HUES6 (cell line): ENCODE measurements around the gene FSIP1.

Source experiments
- H3K27ac ChIP-seq: 2 replicates; pipeline ENCODE4 v1.7.0; 2013; ENCODE audit warnings: low read depth, mild to moderate bottlenecking, low read length, inconsistent platforms
- H3K27me3 ChIP-seq: 2 replicates; pipeline ENCODE4 v1.6.1; 2013; ENCODE audit warnings: low read length; ENCODE audit not compliant: control insufficient read depth, insufficient read depth
- H3K36me3 ChIP-seq: 2 replicates; pipeline ENCODE4 v1.6.1; 2013; ENCODE audit warnings: low read length; ENCODE audit not compliant: control insufficient read depth, insufficient read depth
- H3K4me1 ChIP-seq: 2 replicates; pipeline ENCODE4 v1.6.1; 2013; ENCODE audit warnings: low read length; ENCODE audit not compliant: control insufficient read depth, insufficient read depth
- H3K4me3 ChIP-seq: 2 replicates; pipeline ENCODE4 v1.5.1; 2013; ENCODE audit warnings: low read depth, low read length
- H3K9ac ChIP-seq: one replicate; pipeline ENCODE4 v1.6.1; 2013; ENCODE audit warnings: mild to moderate bottlenecking, low read length
- H3K9me3 ChIP-seq: 2 replicates; pipeline ENCODE4 v1.6.1; 2013; ENCODE audit warnings: low read depth, low read length; ENCODE audit not compliant: control insufficient read depth, insufficient read depth

Gene FSIP1

DNA sequence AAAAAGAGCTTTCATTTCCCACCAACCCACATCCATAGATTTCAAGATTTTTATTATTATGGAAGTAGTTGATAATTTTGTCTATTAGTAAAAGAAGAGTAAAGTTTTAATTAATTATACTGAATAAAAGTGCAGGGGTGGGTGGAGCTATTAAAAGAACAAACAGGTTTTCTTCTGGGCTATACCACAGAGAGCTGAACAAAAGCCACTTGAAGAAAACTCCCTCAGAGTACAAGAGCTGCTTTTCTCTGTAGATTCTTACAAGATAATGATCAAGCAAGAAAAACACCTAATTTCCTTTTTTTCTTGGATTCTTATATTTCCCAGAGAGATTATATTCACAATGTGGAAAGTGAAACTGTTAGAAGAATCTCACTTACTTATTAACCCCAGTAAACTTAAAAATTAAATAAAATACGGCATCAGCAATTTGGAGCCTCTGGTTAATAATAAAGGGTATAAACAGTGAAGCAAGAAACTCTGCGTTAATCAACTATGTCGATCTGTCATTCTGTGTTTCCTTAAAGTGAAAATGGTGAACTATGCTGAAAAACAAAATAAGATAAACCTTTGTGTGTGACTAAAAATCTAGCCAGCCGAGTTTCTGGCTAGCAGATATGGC is 116.9 kb downstream of the FSIP1 start:
- H3K27me3 ChIP-seq, result no peaks in the 10 kb centered on the region
- H3K27ac ChIP-seq, result no peak overlapping the region; the same call in 1 of the 2 replicates
- H3K4me1 ChIP-seq, result peaks cover 32% of the 10 kb centered on the region
- no peak overlapping the region for H3K4me3 ChIP-seq
- H3K36me3 ChIP-seq, result no peaks in the 10 kb centered on the region
- no peaks in the 10 kb centered on the region for H3K9me3 ChIP-seq
- H3K9ac ChIP-seq, result no peak overlapping the region

DNA sequence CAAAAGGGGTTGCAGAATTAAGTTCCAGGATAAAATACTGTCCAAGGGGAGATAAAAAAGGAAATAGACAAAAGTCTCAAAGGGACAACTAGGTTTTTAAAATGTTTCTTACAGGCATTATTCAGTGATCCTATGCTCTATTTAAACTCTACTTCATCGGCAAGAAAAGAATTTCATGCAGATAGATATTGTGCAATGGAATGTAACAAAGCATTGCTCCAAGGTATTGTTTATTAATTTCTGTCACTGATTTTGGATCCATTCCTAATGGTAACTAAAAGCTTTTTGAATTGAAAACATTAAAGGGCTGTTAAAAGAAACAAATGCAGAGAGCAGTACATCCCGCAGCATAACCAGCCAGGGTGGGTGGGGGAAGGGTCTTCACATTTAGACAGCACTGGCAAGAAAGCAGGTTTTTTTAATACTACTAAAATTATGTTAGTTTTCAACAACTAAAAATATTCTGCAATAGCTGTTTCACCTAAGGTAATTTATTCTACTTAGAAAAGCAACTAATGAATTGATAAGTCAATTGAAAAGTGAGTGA is 118.9 kb downstream of the FSIP1 start:
- Histone ChIP-seq H3K36me3 (no peaks in the 10 kb centered on the region), H3K27me3 (no peaks in the 10 kb centered on the region), H3K9ac (no peak overlapping the region), H3K4me3 (no peak overlapping the region), H3K27ac (no peak overlapping the region), H3K9me3 (peaks cover 3% of the 10 kb centered on the region; the same call in 1 of the 2 replicates), H3K4me1 (peaks cover 32% of the 10 kb centered on the region)

DNA sequence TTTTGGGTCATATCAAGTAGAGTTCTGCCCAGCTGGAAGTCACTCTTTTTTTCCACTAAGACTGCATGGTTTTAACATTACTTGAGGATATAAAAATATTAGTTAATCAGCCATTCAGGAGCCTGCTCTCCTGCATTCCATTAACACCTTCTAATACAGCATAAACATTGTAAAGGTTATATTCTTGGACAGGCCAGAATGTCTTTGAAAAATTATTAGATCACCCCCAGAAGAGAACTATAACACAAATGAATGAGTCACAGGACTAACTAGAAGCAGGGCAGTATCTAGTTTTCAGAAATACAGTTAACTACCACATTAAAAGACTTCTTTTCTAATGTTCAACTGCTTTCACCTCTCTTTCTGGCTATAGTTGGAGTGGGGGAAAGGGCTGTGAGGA is 120.9 kb downstream of the FSIP1 start:
- H3K4me3 ChIP-seq, result no peak overlapping the region
- peaks cover 5% of the 10 kb centered on the region; the same call in 1 of the 2 replicates for H3K9me3 ChIP-seq
- H3K9ac ChIP-seq, result no peak overlapping the region
- no peak overlapping the region for H3K27ac ChIP-seq
- no peaks in the 10 kb centered on the region for H3K36me3 ChIP-seq
- no peaks in the 10 kb centered on the region for H3K27me3 ChIP-seq
- peaks cover 24% of the 10 kb centered on the region for H3K4me1 ChIP-seq

DNA sequence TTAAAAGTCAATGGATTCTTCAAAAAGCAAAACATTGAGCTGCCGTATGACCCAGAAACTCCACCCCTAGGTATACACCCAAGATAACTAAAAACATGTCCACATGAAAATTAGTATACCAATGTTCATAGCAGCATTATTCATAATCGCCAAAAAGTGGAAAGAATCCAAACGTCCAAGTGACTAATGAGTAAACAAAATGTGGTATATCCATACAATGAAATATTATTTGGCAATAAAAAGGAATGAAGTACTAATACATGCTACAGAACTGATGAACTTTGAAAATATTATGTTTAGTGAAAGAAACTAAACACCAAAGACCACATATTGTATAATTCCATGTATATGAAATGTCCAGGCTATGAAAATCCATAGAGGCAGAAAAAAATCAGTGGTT is 123.9 kb downstream of the FSIP1 start:
- Histone ChIP-seq H3K27me3 (no peaks in the 10 kb centered on the region), H3K4me3 (no peak overlapping the region), H3K9me3 (peaks cover 5% of the 10 kb centered on the region; the same call in 1 of the 2 replicates), H3K4me1 (no peaks in the 10 kb centered on the region), H3K27ac (no peak overlapping the region), H3K36me3 (no peaks in the 10 kb centered on the region), H3K9ac (no peak overlapping the region)

DNA sequence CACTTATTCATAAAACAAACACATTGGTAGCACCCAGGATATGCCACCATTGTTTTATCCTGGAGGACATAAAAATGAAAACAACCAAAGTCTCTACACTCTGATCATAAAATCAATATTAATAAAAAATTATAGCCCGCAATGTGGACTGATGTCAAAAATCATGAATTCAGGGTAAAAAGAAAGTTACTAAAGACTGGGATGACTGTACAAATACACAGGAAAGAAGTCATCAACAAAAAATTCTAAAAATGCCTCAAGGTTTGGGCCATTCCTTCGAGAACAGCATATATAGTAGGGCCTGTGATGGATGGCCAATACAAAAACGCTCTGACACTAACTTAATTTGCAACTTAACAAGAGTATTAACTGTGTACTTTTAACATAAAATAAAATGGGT is 125.0 kb downstream of the FSIP1 start:
- Histone ChIP-seq H3K4me3 (no peak overlapping the region), H3K27me3 (no peaks in the 10 kb centered on the region), H3K4me1 (no peaks in the 10 kb centered on the region), H3K9me3 (peaks cover 5% of the 10 kb centered on the region; the same call in 1 of the 2 replicates), H3K36me3 (no peaks in the 10 kb centered on the region), H3K27ac (no peak overlapping the region), H3K9ac (no peak overlapping the region)

DNA sequence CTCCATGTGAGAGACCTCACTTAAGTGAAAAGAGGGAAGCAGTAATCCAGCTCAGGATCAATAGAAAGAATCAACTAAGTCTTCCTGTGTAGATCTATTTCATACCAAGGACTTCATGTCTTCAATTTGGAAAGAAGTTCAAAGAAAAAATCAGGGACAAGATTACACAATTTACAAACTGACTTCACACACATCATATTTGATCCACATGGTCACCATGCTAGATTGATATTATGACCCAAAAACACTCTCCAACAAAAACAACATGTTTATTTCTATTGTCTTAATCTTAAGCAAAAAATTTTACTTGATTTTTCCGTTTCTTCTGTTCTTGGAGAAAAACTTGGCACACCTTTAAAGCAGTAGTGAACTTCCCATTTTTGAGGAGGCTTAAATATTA is 125.5 kb downstream of the FSIP1 start:
- Histone ChIP-seq H3K9ac (no peak overlapping the region), H3K27me3 (no peaks in the 10 kb centered on the region), H3K27ac (no peak overlapping the region), H3K9me3 (peaks cover 5% of the 10 kb centered on the region; the same call in 1 of the 2 replicates), H3K4me3 (no peak overlapping the region), H3K36me3 (no peaks in the 10 kb centered on the region), H3K4me1 (no peaks in the 10 kb centered on the region)

DNA sequence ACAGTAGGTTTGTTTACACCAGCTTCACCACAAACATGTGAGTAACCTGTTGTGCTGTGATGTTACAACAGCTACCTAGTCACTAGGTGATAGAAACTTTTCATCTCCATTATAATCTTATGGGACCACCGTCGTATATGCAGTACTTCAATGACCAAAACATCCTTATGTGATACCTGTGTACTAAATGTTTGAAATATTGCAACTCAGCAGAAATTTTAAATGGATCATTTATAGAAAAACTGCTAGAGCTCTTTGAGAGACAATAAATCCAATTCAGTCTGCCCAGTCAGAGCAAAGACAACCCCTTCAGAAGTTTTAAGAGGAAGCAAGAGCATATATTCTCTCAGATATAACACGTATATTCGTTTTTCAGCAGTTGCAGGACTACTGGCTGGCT is 128.3 kb downstream of the FSIP1 start:
- H3K9ac ChIP-seq, result no peak overlapping the region
- H3K36me3 ChIP-seq, result no peaks in the 10 kb centered on the region
- no peaks in the 10 kb centered on the region for H3K4me1 ChIP-seq
- no peak overlapping the region for H3K4me3 ChIP-seq
- no peak overlapping the region for H3K27ac ChIP-seq
- H3K9me3 ChIP-seq, result peaks cover 5% of the 10 kb centered on the region; the same call in 1 of the 2 replicates
- no peaks in the 10 kb centered on the region for H3K27me3 ChIP-seq

DNA sequence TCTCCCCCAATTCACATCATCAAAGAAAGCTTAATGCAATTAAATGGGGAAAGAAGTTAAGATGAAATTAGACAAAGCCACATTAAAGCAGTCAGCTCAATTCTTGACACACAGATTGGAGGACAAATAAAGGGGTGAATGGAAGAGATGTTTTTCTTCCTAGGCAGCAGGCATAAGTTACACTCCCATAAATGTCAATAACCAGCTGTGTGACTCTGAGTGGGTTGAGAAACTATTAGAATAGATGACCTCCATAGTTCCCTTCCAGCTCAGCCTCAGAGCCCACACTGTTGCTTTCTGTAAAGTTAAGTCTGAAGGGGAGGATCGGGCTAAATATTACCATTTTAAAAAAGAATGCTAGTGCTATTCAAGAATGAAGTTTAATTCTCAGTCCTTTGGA is 130.8 kb downstream of the FSIP1 start:
- Histone ChIP-seq H3K4me1 (no peaks in the 10 kb centered on the region), H3K27me3 (no peaks in the 10 kb centered on the region), H3K9me3 (no peaks in the 10 kb centered on the region), H3K4me3 (no peak overlapping the region), H3K36me3 (no peaks in the 10 kb centered on the region), H3K9ac (no peak overlapping the region), H3K27ac (no peak overlapping the region)

DNA sequence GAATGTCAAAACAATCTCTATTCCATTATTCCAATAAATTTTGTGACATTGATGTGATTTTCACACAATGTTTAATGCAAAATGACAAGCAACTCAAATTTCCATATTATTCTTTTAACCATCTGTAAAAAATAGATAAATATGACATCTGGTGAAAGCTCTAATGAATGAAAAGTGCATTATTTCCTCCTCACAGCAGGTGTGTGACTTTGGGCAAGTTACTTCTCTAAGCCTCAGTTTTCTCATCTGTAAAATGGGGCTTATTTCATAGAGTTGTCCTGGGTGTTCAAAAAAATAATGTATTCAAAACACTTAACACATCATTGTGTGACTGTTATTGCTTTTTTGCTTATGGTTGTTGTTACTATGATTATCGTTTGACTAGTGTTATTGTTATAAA is 131.3 kb downstream of the FSIP1 start:
- Histone ChIP-seq H3K9me3 (no peaks in the 10 kb centered on the region), H3K4me1 (no peaks in the 10 kb centered on the region), H3K27me3 (no peaks in the 10 kb centered on the region), H3K4me3 (no peak overlapping the region), H3K27ac (no peak overlapping the region), H3K9ac (no peak overlapping the region), H3K36me3 (no peaks in the 10 kb centered on the region)

DNA sequence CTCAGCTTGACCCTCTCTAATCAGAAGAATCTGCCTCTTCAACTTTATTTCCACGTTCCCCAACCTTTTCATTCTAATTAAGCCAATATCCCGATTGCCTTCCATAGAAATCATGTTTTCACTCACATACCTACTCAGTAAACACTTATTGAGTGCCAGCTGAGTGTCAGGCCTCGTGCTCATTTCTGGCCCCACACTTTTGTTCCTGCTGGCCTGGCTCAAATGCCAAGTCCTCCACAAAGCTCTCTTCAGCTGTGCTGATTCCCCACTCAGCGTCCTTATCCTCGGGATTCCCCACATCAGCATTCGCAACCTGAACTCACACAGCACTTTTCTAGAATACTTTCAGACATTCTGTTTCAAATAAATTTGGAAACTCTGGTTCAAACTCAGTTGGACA is 132.9 kb downstream of the FSIP1 start:
- 0 out of 2 replicates have a peak, but pooled peaks cover 5% of the 10 kb centered on the region for H3K4me1 ChIP-seq
- no peak overlapping the region for H3K4me3 ChIP-seq
- H3K36me3 ChIP-seq, result no peaks in the 10 kb centered on the region
- no peaks in the 10 kb centered on the region for H3K27me3 ChIP-seq
- no peak overlapping the region for H3K9ac ChIP-seq
- no peak overlapping the region for H3K27ac ChIP-seq
- no peaks in the 10 kb centered on the region for H3K9me3 ChIP-seq

DNA sequence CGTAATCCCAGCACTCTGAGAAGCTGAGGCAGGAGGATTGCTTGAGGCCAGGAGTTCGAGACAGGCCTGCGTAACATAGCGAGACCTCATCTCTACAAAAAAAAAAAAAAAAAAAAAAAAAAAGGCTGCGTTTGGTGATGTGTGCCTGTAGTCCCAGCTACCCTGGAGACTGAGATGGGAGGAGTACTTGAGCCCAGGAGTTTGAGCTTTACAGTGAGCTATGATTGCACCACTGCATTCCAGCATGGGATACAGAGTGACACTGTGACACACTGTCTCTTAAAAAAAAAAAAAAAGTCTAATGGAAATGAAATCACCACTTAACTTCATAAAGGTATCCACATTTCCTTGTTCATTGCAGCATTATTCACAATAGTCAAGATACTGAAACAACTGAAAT is 136.2 kb downstream of the FSIP1 start:
- H3K4me3 ChIP-seq, result no peak overlapping the region
- peaks cover 13% of the 10 kb centered on the region; the same call in 1 of the 2 replicates for H3K4me1 ChIP-seq
- H3K27ac ChIP-seq, result no peak overlapping the region
- H3K9me3 ChIP-seq, result no peaks in the 10 kb centered on the region
- H3K36me3 ChIP-seq, result no peaks in the 10 kb centered on the region
- H3K9ac ChIP-seq, result no peak overlapping the region
- no peaks in the 10 kb centered on the region for H3K27me3 ChIP-seq
